Measurements from ENCODE around the gene TNKS1BP1.
A peak's percentile ranks its signal among the peaks of the same experiment; 100 is the strongest.
"Not testable (repeated sequence)": the region's sequence is repeated elsewhere in the genome, so short reads cannot be mapped to it uniquely, and the experiment has no call there.

The TNKS1BP1 gene

DNA sequence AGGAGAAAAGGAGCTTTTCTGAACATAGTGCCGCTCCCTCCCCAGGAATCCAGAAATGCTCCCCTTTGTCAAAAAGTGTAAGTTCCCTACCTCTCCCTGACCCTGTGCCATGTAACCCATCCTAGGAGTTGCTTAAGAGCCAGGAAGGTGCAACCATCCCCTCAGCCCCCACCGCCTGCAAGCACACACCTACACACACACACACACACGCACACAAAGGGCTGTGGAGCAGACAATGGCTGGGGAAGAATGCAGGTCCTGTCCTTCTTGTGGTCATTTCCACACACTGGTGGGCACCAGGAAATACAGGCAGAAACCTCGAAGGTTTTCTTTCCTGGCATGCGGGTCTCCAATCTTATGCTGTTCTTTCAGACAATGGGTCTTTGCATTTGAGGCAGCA, 14.6 kb upstream of the TNKS1BP1 start:
- Histone ChIP-seq H4K20me1 (ENCODE audit: control insufficient read depth, insufficient read depth, low read depth, low read length) (no peaks in the 10 kb centered on the region), H3K27ac (ENCODE audit: low read depth, low read length) (no peak overlapping the region), H3K36me3 (ENCODE audit: control insufficient read depth, low read length) (peaks cover 12% of the 10 kb centered on the region), H3K79me2 (ENCODE audit: control insufficient read depth, low read length) (peaks cover 19% of the 10 kb centered on the region), H3F3A (ENCODE audit: control insufficient read depth, insufficient read depth) (no peaks in the 10 kb centered on the region), H3K4me3 (ENCODE audit: low read length) (no peak overlapping the region), H3K9me3 (ENCODE audit: control insufficient read depth, insufficient read depth, low read length) (no peaks in the 10 kb centered on the region), H3K9me2 (replicated peaks; ENCODE audit: control insufficient read depth, low read length) (no peaks in the 10 kb centered on the region), H3K27me3 (ENCODE audit: control insufficient read depth, low read length) (no peaks in the 10 kb centered on the region), H3K4me2 (ENCODE audit: low read length) (no peak overlapping the region), H3K4me1 (ENCODE audit: control insufficient read depth, low read length) (peaks cover 15% of the 10 kb centered on the region)
- TF ChIP-seq, protein P1, sequence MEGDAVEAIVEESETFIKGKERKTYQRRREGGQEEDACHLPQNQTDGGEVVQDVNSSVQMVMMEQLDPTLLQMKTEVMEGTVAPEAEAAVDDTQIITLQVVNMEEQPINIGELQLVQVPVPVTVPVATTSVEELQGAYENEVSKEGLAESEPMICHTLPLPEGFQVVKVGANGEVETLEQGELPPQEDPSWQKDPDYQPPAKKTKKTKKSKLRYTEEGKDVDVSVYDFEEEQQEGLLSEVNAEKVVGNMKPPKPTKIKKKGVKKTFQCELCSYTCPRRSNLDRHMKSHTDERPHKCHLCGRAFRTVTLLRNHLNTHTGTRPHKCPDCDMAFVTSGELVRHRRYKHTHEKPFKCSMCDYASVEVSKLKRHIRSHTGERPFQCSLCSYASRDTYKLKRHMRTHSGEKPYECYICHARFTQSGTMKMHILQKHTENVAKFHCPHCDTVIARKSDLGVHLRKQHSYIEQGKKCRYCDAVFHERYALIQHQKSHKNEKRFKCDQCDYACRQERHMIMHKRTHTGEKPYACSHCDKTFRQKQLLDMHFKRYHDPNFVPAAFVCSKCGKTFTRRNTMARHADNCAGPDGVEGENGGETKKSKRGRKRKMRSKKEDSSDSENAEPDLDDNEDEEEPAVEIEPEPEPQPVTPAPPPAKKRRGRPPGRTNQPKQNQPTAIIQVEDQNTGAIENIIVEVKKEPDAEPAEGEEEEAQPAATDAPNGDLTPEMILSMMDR (IDR thresholded peaks at IDR 0.05; ENCODE audit: low read depth, low read length, poor library complexity, severe bottlenecking), result no peak
- no peak for TF ChIP-seq EZH2phosphoT487 (IDR thresholded peaks at IDR 0.05; ENCODE audit: borderline replicate concordance, low read length)

DNA sequence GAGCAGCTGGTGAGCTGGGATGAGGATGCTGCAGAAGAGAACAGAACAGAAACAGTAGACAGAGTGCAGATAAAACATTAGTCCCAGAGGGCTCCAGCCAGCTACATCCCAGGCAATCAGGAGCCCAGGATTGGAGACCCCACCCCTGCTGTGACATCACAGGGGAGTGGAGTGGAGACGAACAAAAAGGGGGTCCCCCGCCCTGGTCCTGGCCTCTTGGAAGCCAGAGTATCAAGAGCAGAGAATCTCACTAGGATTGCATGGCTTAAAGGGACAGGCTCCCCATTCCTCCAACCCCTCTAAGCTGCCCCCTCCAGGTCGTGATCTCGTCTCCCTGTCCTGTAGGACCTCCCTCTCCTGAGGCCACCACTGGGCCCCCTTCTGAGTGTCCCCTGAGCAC, 13.4 kb upstream of the TNKS1BP1 start, which contains the start of gene P2RX3:
TSS of gene P2RX3 (plus strand) at position 211 of the 400 bp plus-strand sequence. CDS start 199 bp downstream, outside the sequence.
- Histone ChIP-seq H3K27ac (ENCODE audit: low read depth, low read length) (no peak within 1 kb of the TSS), H3K27me3 (ENCODE audit: control insufficient read depth, low read length) (no peaks in the 10 kb centered on the region), H3K9me2 (replicated peaks; ENCODE audit: control insufficient read depth, low read length) (no peaks in the 10 kb centered on the region), H3K4me1 (ENCODE audit: control insufficient read depth, low read length) (peaks cover 21% of the 10 kb centered on the region), H3K4me2 (ENCODE audit: low read length) (no peak within 1 kb of the TSS), H3K36me3 (ENCODE audit: control insufficient read depth, low read length) (peaks cover 24% of the 10 kb centered on the region), H3K79me2 (ENCODE audit: control insufficient read depth, low read length) (peaks cover 31% of the 10 kb centered on the region), H4K20me1 (ENCODE audit: control insufficient read depth, insufficient read depth, low read depth, low read length) (no peaks in the 10 kb centered on the region), H3K9me3 (ENCODE audit: control insufficient read depth, insufficient read depth, low read length) (no peaks in the 10 kb centered on the region), H3F3A (ENCODE audit: control insufficient read depth, insufficient read depth) (no peaks in the 10 kb centered on the region), H3K4me3 (ENCODE audit: low read length) (no peak within 1 kb of the TSS)
- TF ChIP-seq, protein P1 (IDR thresholded peaks at IDR 0.05; ENCODE audit: low read depth, low read length, poor library complexity, severe bottlenecking), result no peak
- no peak for TF ChIP-seq EZH2phosphoT487 (IDR thresholded peaks at IDR 0.05; ENCODE audit: borderline replicate concordance, low read length)

DNA sequence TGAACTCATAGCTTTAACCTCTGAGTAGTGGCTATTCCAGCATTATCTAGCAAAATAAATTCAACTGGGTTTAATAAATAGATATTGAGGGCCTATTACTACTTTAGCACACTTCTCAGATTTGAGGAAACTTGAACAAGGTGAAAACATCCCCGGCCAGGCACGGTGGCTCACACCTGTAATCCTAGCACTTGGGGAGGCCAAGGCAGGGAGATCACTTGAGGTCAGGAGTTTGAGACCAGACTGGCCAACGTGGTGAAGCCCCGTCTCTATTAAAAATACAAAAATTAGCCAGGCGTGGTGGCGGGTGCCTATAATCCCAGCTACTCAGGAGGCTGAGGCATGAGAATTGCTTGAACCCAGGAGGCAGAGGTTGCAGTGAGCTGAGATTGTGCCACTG, 12.1 kb upstream of the TNKS1BP1 start:
- H3K27me3 ChIP-seq (ENCODE audit: control insufficient read depth, low read length); H3K9me3 ChIP-seq (ENCODE audit: control insufficient read depth, insufficient read depth, low read length); H4K20me1 ChIP-seq (ENCODE audit: control insufficient read depth, insufficient read depth, low read depth, low read length); H3K9me2 ChIP-seq (replicated peaks; ENCODE audit: control insufficient read depth, low read length); H3F3A ChIP-seq (ENCODE audit: control insufficient read depth, insufficient read depth); H3K27ac ChIP-seq (ENCODE audit: low read depth, low read length); H3K4me3 ChIP-seq (ENCODE audit: low read length): not testable (repeated sequence)
- peaks cover 21% of the 10 kb centered on the region for H3K4me1 ChIP-seq (ENCODE audit: control insufficient read depth, low read length)
- H3K79me2 ChIP-seq (ENCODE audit: control insufficient read depth, low read length), result peaks cover 44% of the 10 kb centered on the region
- H3K36me3 ChIP-seq (ENCODE audit: control insufficient read depth, low read length), result peaks cover 36% of the 10 kb centered on the region
- H3K4me2 ChIP-seq (ENCODE audit: low read length), result peak overlapping the region; percentile 98

DNA sequence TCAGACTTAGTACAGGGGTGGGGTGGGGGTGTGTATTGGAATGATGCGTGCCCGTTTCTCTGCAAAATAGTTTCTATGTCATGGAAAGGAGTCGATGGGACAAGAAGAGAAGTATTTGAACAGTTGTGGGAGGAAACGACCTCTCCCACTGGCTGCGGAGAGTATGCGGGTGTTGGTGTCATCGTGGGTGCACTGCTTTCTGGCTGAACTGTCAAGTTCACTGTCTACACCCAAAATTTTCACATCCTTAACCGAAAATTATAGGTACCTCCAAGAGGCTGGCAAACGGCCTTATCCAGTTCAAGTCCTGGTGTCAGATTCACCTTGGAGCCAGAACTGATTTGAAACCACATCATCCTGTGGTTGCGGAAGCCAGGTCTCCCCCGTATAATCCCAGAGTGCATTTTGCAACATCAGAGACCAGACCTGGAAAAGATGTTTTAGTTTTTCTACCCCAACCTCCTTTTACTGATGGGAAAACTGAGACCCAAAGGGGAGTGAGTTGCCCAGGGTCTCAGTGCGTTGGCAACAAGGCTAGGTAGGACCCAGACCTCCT, 11.4 kb upstream of the TNKS1BP1 start:
- no peaks in the 10 kb centered on the region for H4K20me1 ChIP-seq (ENCODE audit: control insufficient read depth, insufficient read depth, low read depth, low read length)
- no peaks in the 10 kb centered on the region for H3K9me3 ChIP-seq (ENCODE audit: control insufficient read depth, insufficient read depth, low read length)
- H3K36me3 ChIP-seq (ENCODE audit: control insufficient read depth, low read length), result peaks cover 43% of the 10 kb centered on the region
- no peaks in the 10 kb centered on the region for H3F3A ChIP-seq (ENCODE audit: control insufficient read depth, insufficient read depth)
- peaks cover 47% of the 10 kb centered on the region for H3K79me2 ChIP-seq (ENCODE audit: control insufficient read depth, low read length)
- H3K27ac ChIP-seq (ENCODE audit: low read depth, low read length), result peak overlapping the region; percentile 60
- H3K4me1 ChIP-seq (ENCODE audit: control insufficient read depth, low read length), result peaks cover 21% of the 10 kb centered on the region
- no peaks in the 10 kb centered on the region for H3K9me2 ChIP-seq (replicated peaks; ENCODE audit: control insufficient read depth, low read length)
- peak overlapping the region; percentile 97 for H3K4me3 ChIP-seq (ENCODE audit: low read length)
- H3K4me2 ChIP-seq (ENCODE audit: low read length), result peak overlapping the region; percentile 98
- no peaks in the 10 kb centered on the region for H3K27me3 ChIP-seq (ENCODE audit: control insufficient read depth, low read length)
- no peak for TF ChIP-seq EZH2phosphoT487 (IDR thresholded peaks at IDR 0.05; ENCODE audit: borderline replicate concordance, low read length)
- TF ChIP-seq, protein P1 (IDR thresholded peaks at IDR 0.05; ENCODE audit: low read depth, low read length, poor library complexity, severe bottlenecking), result no peak
